GM12875 (cell line): ENCODE measurements around the gene PRRG2.
"Not testable (repeated sequence)": the region's sequence is repeated elsewhere in the genome, so short reads cannot be mapped to it uniquely, and the experiment has no call there.

Experiments
- H3K4me3 ChIP-seq: one replicate; pipeline ENCODE4 v1.5.1; 2011; ENCODE audit warnings: low read depth, low read length, control low read depth
- TF ChIP-seq, protein P1 (sequence below): IDR thresholded peaks from 2 replicates; pipeline ENCODE4 v1.5.1; 2011; ENCODE audit warnings: low read depth, mild to moderate bottlenecking, control low read depth, inconsistent platforms, low read length, moderate library complexity, borderline replicate concordance; ENCODE audit not compliant: insufficient read depth

PRRG2 gene

GRCh38 chr19:49614096-49614833, 33.1 kb downstream of the PRRG2 start:
- no peak overlapping the region for H3K4me3 ChIP-seq
- TF ChIP-seq, protein P1, sequence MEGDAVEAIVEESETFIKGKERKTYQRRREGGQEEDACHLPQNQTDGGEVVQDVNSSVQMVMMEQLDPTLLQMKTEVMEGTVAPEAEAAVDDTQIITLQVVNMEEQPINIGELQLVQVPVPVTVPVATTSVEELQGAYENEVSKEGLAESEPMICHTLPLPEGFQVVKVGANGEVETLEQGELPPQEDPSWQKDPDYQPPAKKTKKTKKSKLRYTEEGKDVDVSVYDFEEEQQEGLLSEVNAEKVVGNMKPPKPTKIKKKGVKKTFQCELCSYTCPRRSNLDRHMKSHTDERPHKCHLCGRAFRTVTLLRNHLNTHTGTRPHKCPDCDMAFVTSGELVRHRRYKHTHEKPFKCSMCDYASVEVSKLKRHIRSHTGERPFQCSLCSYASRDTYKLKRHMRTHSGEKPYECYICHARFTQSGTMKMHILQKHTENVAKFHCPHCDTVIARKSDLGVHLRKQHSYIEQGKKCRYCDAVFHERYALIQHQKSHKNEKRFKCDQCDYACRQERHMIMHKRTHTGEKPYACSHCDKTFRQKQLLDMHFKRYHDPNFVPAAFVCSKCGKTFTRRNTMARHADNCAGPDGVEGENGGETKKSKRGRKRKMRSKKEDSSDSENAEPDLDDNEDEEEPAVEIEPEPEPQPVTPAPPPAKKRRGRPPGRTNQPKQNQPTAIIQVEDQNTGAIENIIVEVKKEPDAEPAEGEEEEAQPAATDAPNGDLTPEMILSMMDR: no peak

- TF ChIP-seq, protein P1: no peak
Measured at GRCh38 chr19:49615861-49616260, 34.7 kb downstream of the PRRG2 start.

GRCh38 chr19:49616532-49616931, 35.4 kb downstream of the PRRG2 start:
- H3K4me3 ChIP-seq: no peak overlapping the region
- TF ChIP-seq, protein P1: no peak

More at GRCh38 chr19:49615861-49616260, 34.7 kb downstream of the PRRG2 start:
- no peak overlapping the region for H3K4me3 ChIP-seq

DNA sequence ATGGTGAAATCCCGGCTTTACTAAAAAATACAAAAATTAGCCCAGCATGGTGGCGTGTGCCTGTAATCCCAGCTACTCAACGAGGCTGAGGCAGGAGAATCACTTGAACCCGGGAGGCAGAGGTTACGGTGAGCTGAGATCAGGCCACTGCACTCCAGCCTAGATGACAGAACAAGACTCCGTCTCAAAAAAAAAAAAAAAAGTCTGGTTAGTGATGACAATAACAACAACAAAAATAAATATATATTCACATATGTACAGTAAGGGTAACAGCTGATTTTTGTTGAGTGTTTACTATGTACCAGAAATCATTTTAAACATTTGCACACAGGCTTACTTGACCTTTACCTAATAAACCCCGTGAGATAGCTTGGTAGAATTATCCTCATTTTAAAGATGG, 35.8 kb downstream of the PRRG2 start:
- H3K4me3 ChIP-seq: no peak overlapping the region
- TF ChIP-seq, protein P1: no peak

DNA sequence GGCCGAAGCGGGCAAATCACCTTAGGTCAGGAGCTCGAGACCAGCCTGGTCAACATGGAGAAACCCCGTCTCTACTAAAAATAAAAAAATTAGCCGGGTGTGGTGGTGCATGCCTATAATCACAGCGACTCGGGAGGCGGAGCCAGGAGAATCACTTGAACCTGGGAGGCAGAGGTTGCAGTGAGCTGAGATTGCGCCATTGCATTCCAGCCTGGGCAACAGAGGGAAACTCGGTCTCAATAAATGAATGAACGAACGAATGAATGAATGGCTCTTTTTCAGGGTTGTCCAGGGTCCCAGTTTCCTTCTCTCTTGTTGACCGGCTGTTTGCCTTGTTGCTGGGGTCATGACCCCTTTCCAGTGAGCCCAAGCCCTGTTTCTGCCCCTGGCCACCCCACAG, 36.7 kb downstream of the PRRG2 start:
- not testable (repeated sequence) for H3K4me3 ChIP-seq

DNA sequence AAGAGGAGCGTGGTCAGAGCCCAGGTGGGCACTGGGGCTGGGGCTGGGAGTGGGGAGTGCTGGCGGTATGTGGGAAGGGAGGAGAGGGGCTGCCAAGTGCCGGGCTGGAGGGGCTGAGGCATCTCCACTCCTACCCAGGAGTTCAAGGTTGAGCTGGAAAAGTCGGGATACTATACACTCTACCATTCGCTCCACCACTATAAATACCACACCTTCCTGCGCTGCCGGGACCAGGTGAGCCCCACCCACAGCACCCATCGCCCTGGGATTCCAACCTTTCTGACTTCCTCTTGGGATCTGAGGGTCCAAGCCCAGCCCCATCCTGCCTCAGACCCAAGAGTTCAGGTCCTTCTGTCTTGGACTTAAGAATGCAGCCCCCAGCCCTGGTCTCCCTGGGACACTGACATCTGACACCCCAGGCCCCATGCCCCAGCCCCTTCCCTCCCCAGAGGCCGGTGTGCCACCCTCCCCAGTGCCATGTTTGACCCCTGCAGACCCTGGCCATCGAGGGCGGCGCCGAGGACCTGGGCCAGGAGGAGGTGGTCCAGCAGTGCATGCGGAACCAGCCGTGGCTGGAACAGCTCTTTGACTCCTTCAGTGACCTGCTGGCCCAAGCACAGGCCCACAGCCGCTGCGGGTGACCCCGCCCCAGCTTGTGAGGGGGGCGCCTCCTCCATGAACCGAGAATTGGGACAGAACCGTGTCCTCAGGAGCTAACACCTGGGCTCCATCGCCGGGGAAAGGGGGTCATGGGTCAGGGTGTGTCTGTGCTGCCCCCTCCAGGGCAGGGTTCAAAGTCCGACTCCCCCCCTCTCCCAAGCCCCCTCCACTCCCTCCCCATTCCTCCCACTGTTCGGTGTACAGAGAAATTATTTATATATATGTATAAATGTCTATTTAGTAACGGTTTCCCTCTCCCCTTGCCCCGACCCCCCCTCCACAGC, 44.1 kb downstream of the PRRG2 start:
- H3K4me3 ChIP-seq: no peak overlapping the region
- TF ChIP-seq, protein P1: no peak

DNA sequence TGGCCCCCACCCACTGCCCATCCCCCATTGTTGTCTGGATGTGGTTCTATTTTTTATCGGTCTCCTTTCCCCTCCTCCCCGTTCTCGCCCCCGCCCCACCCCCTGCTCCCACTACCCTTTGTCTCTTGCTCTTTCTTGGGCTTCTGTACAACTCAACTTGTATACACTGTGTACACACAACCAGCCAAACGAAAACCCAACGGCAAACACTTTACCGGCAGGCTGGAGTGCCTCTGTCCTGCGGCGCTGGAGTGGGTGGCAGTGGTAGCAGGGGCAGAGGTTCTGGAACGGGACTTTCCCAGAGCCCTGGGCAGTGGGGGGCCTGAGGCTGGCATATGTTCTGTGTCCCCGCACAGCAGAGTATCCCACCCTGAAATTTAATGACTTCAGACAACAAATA, 45.1 kb downstream of the PRRG2 start:
- TF ChIP-seq, protein P1: no peak
- H3K4me3 ChIP-seq: no peak overlapping the region
